HEK293T (cell line): Measurements from ENCODE around the gene CDH8.

Experiments used
- ARNT ChIP-seq: fragments of 450-650 bp; IDR thresholded peaks from 2 replicates; pipeline ENCODE4 v1.6.1; 2017; ENCODE audit warnings: mild to moderate bottlenecking
- BHLHE40 ChIP-seq: fragments of 450-650 bp; IDR thresholded peaks from 2 replicates; pipeline ENCODE4 v1.6.1; 2016; ENCODE audit warnings: mild to moderate bottlenecking, moderate library complexity, borderline replicate concordance
- ELF4 ChIP-seq: fragments of 450-650 bp; IDR thresholded peaks from 2 replicates; pipeline ENCODE4 v1.6.1; 2017; ENCODE audit warnings: antibody characterized with exemption
- FOXA1 ChIP-seq: fragments of 450-650 bp; IDR thresholded peaks from 2 replicates; pipeline ENCODE4 v1.6.1; 2016; ENCODE audit warnings: mild to moderate bottlenecking
- FOXM1 ChIP-seq: fragments of 450-650 bp; IDR thresholded peaks from 2 replicates; pipeline ENCODE4 v1.6.1; 2017; ENCODE audit warnings: mild to moderate bottlenecking, borderline replicate concordance
- HDGF ChIP-seq: fragments of 450-650 bp; IDR thresholded peaks from 2 replicates; pipeline ENCODE4 v1.6.1; 2017; ENCODE audit warnings: antibody characterized with exemption, borderline replicate concordance
- LEF1 ChIP-seq: fragments of 450-650 bp; IDR thresholded peaks from 2 replicates; pipeline ENCODE4 v1.6.1; 2017; ENCODE audit warnings: mild to moderate bottlenecking, borderline replicate concordance
- SP1 ChIP-seq: fragments of 450-650 bp; IDR thresholded peaks from 2 replicates; pipeline ENCODE4 v1.6.1; 2017
- SUZ12 ChIP-seq: fragments of 450-650 bp; IDR thresholded peaks from 2 replicates; pipeline ENCODE4 v1.6.1; 2016; ENCODE audit warnings: mild to moderate bottlenecking
- TARDBP ChIP-seq: fragments of 450-650 bp; IDR thresholded peaks from 2 replicates; pipeline ENCODE4 v1.6.1; 2016
- ZNF384 ChIP-seq: fragments of 450-650 bp; IDR thresholded peaks from 2 replicates; pipeline ENCODE4 v1.6.1; 2016
- TF ChIP-seq, protein P1 (sequence below): fragments of 450-650 bp; IDR thresholded peaks from 2 replicates; pipeline ENCODE4 v1.6.1; 2016

GRCh38 chr16:61908426-61908825, 127.8 kb downstream of the CDH8 start:
- no peak for TF ChIP-seq FOXM1
- no peak for TF ChIP-seq BHLHE40
- TF ChIP-seq TARDBP = no peak
- no peak for TF ChIP-seq ELF4
- TF ChIP-seq ZNF384 = no peak
- TF ChIP-seq HDGF = no peak
- TF ChIP-seq SP1 = no peak
- TF ChIP-seq SUZ12 = no peak
- TF ChIP-seq LEF1 = no peak
- TF ChIP-seq, protein P1, sequence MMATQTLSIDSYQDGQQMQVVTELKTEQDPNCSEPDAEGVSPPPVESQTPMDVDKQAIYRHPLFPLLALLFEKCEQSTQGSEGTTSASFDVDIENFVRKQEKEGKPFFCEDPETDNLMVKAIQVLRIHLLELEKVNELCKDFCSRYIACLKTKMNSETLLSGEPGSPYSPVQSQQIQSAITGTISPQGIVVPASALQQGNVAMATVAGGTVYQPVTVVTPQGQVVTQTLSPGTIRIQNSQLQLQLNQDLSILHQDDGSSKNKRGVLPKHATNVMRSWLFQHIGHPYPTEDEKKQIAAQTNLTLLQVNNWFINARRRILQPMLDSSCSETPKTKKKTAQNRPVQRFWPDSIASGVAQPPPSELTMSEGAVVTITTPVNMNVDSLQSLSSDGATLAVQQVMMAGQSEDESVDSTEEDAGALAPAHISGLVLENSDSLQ = no peak
- TF ChIP-seq FOXA1 = no peak
- no peak for TF ChIP-seq ARNT
